OCI-LY7 (cell line): ENCODE results near the gene CHRM5. TPM values are rescaled to one million over a fixed set of nuclear protein-coding genes. Genes with fewer than 3 reads are reported as not detected.
"Not testable (repeated sequence)": the region's sequence is repeated elsewhere in the genome, so short reads cannot be mapped to it uniquely, and the experiment has no call there.

Source experiments
- BruUV-seq: library from RNA; stranded (reverse); fragments of 400-500 nt; replicated peaks from 2 replicates; lab custom pipeline; 2021; lab: Mats Ljungman, UMichigan
- CTCF ChIA-PET: fragments of 300-600 bp; sonication (Branson Sonifier 250); formaldehyde crosslinking; loops from one replicate; lab custom pipeline; 2022; ENCODE audit warnings: antibody characterized with exemption; ENCODE audit not compliant: unreplicated experiment; lab: Charles Lee
- POLR2A ChIA-PET: fragments of 300-600 bp; sonication (Branson Sonifier 250); formaldehyde crosslinking; loops from one replicate; lab custom pipeline; 2022; ENCODE audit warnings: antibody characterized with exemption; lab: Charles Lee
- DNase-seq: peaks from one replicate; pipeline ENCODE4 v3.0.0-alpha.2; 2015; ENCODE audit warnings: low spot score
- H2AFZ ChIP-seq: fragments of 200-600 bp; sonication (generic), shearing (Covaris generic); 2 replicates; pipeline ENCODE4 v1.6.1; 2014; ENCODE audit warnings: mild to moderate bottlenecking, antibody characterized with exemption, low read length, moderate library complexity
- H3K27ac ChIP-seq: fragments of 200-600 bp; sonication (generic); 2 replicates; pipeline ENCODE4 v1.5.1; 2014; ENCODE audit warnings: mixed run types, low read depth, mild to moderate bottlenecking, moderate library complexity, low read length, inconsistent platforms; ENCODE audit not compliant: poor library complexity, severe bottlenecking
- H3K36me3 ChIP-seq: fragments of 200-600 bp; sonication (generic); 2 replicates; pipeline ENCODE4 v1.6.1; 2014; ENCODE audit warnings: mild to moderate bottlenecking, antibody characterized with exemption, low read length, moderate library complexity, mixed read lengths; ENCODE audit not compliant: insufficient read depth
- H3K4me1 ChIP-seq: fragments of 200-600 bp; sonication (generic); 2 replicates; pipeline ENCODE4 v1.5.1; 2014; ENCODE audit warnings: mild to moderate bottlenecking, low read length; ENCODE audit not compliant: insufficient read depth, poor library complexity, severe bottlenecking
- H3K4me2 ChIP-seq: fragments of 200-600 bp; sonication (generic); 2 replicates; pipeline ENCODE4 v1.6.1; 2014; ENCODE audit warnings: mild to moderate bottlenecking, low read length
- H3K4me3 ChIP-seq: fragments of 200-600 bp; sonication (generic); 2 replicates; pipeline ENCODE4 v1.5.1; 2014; ENCODE audit warnings: mild to moderate bottlenecking, low read depth, low read length; ENCODE audit not compliant: poor library complexity, severe bottlenecking
- H3K79me2 ChIP-seq: fragments of 200-600 bp; sonication (generic); 2 replicates; pipeline ENCODE4 v1.6.1; 2016; ENCODE audit warnings: low read depth, mild to moderate bottlenecking, low read length, moderate library complexity, mixed read lengths; ENCODE audit not compliant: insufficient read depth
- H3K9me2 ChIP-seq: fragments of 200-600 bp; sonication (generic); 2 replicates; pipeline ENCODE4 v1.6.1; 2016; ENCODE audit warnings: mild to moderate bottlenecking, low read length, mixed read lengths; ENCODE audit not compliant: insufficient read depth
- H3K9me3 ChIP-seq: fragments of 200-600 bp; sonication (generic); 2 replicates; pipeline ENCODE4 v1.6.1; 2014; ENCODE audit warnings: mild to moderate bottlenecking, mixed run types, low read length, mixed read lengths
- H4K20me1 ChIP-seq: fragments of 200-600 bp; sonication (generic); 2 replicates; pipeline ENCODE4 v1.6.1; 2014; ENCODE audit warnings: mild to moderate bottlenecking, antibody characterized with exemption, low read length, moderate library complexity, mixed read lengths; ENCODE audit not compliant: insufficient read depth
- EZH2phosphoT487 ChIP-seq: fragments of 200-600 bp; sonication (generic); IDR thresholded peaks from 2 replicates; pipeline ENCODE4 v1.6.1; 2018; ENCODE audit warnings: low read depth, borderline replicate concordance, mild to moderate bottlenecking, mixed run types, antibody characterized with exemption, low read length, moderate library complexity, mixed read lengths
- intact Hi-C: fragments of 100-400 bp; cut with micrococcal nuclease; formaldehyde crosslinking; loops from one replicate; pipeline ENCODE4 v1.10.0; 2022; ENCODE audit not compliant: unreplicated experiment
- total RNA-seq, 2 experiments: library from RNA; depleted of rRNA in 1 of 2; stranded (reverse); fragments of >200 nt in 1 of 2; shearing (Covaris generic) in 1 of 2; gene quantifications; 2 replicates each; pipeline ENCODE4 v1.2.3, GENCODE V29; 2014 to 2022
- TF ChIP-seq, protein P1 (sequence below): fragments of 200-600 bp; sonication (generic); conservative IDR thresholded peaks from 2 replicates; pipeline ENCODE4 v1.5.1; 2014; ENCODE audit warnings: mild to moderate bottlenecking, antibody characterized with exemption, low read length, moderate library complexity, mixed read lengths

The CHRM5 gene
- total RNA-seq, 2 experiments from 2014 or later, result not detected

DNA sequence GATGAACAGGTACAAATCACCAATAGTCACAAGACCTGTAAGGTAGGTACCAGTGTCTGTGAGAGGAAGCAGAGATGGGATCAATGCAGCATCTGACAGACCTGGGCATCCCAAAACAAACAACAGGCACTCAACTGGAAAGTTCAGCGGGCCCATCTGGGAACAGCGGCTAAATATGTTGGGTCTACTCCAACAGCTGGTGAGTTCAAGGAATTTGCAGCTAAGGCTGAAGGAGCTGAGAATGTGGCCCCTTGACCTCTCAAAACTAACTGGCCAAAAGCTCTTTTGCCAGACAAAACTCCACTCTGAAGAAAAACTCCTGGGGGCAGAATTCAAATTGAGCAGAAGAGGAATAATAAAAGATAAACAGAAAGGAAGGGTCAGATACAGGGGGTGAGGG lies 46.3 kb downstream of the CHRM5 start:
- CTCF ChIA-PET, result no interaction called here
- no peak for TF ChIP-seq EZH2phosphoT487
- TF ChIP-seq, protein P1, sequence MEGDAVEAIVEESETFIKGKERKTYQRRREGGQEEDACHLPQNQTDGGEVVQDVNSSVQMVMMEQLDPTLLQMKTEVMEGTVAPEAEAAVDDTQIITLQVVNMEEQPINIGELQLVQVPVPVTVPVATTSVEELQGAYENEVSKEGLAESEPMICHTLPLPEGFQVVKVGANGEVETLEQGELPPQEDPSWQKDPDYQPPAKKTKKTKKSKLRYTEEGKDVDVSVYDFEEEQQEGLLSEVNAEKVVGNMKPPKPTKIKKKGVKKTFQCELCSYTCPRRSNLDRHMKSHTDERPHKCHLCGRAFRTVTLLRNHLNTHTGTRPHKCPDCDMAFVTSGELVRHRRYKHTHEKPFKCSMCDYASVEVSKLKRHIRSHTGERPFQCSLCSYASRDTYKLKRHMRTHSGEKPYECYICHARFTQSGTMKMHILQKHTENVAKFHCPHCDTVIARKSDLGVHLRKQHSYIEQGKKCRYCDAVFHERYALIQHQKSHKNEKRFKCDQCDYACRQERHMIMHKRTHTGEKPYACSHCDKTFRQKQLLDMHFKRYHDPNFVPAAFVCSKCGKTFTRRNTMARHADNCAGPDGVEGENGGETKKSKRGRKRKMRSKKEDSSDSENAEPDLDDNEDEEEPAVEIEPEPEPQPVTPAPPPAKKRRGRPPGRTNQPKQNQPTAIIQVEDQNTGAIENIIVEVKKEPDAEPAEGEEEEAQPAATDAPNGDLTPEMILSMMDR, result no peak

DNA sequence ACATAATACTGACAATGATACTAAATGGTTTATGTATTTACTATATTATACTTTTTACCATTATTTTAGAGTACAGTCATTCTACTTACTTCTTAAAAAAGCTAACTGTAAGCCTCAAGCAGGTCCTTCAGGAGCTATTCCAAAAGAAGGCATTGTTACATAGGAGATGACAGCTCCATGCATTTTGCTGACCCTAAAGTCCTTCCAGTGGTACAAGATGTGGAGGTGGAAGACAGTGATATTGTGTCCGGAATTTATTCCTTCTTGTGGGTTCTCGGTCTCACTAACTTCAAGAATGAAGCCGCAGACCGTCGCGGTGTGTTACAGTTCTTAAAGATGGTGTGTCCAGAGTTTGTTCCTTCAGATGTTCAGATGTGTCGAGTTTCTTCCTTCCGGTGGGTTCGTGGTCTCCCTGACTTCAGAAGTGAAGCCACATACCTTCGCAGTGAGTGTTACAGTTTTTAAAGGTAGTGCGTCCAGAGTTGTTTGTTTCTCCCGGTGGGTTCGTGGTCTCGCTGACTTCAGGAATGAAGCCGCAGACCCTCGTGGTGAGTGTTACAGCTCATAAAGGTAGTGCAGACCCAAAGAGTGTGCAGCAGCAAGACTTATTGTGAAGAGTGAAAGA lies 49.8 kb downstream of the CHRM5 start:
- Histone ChIP-seq H3K4me3 (no peak overlapping the region), H3K4me2 (no peak overlapping the region), H3K4me1 (no peaks in the 10 kb centered on the region), H4K20me1 (no peaks in the 10 kb centered on the region), H3K27ac (no peak overlapping the region), H3K79me2 (no peaks in the 10 kb centered on the region), H3K9me2 (no peaks in the 10 kb centered on the region), H2AFZ (no peak overlapping the region), H3K9me3 (no peaks in the 10 kb centered on the region), H3K36me3 (no peaks in the 10 kb centered on the region)
- TF ChIP-seq EZH2phosphoT487, result no peak
- TF ChIP-seq, protein P1, result no peak
- POLR2A ChIA-PET, result interaction anchor here (0.6 to 0.9 kb wide), 5 partner anchors 11 to 255 kb away, joined by 3 to 5 read pairs (median 4); no protein-coding TSS in a partner anchor
- intact Hi-C loops, result no loop called here
- CTCF ChIA-PET, result no interaction called here
- BruUV-seq, result no TSS peak
- no peak for DNase-seq

More for the DNA sequence above, 46.3 kb downstream of the CHRM5 start:
- Histone ChIP-seq H3K27ac (no peak overlapping the region), H3K36me3 (no peaks in the 10 kb centered on the region), H3K4me2 (no peak overlapping the region), H3K79me2 (no peaks in the 10 kb centered on the region), H3K4me3 (no peak overlapping the region), H3K4me1 (no peaks in the 10 kb centered on the region), H3K9me2 (no peaks in the 10 kb centered on the region), H4K20me1 (no peaks in the 10 kb centered on the region), H3K9me3 (no peaks in the 10 kb centered on the region), H2AFZ (no peak overlapping the region)
- intact Hi-C loops, result no loop called here
- POLR2A ChIA-PET, result no interaction called here
- no TSS peak for BruUV-seq
- no peak for DNase-seq

DNA sequence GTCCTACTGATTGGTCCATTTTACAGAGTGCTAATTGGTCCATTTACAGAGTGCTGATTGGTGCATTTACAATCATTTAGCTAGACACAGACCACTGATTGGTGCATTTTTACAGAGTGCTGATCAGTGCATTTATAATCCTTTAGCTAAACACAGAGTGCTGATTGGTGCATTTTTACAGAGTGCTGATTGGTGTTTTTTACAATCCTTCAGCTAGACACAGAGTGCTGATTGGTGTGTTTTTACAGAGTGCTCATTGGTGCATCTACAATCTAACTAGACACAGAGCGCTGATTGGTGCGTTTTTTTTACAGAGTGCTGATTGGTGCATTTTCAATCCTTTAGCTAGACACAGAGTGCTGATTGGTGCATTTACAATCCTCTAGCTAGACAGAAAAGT lies 50.4 kb downstream of the CHRM5 start:
- intact Hi-C loops, H3K4me2 ChIP-seq, H3K4me3 ChIP-seq, H3K4me1 ChIP-seq, BruUV-seq, DNase-seq, H3K79me2 ChIP-seq, H2AFZ ChIP-seq, H3K9me3 ChIP-seq, H4K20me1 ChIP-seq, CTCF ChIA-PET, H3K36me3 ChIP-seq, H3K9me2 ChIP-seq, H3K27ac ChIP-seq: not testable (repeated sequence)
- POLR2A ChIA-PET, result interaction anchor here (0.6 to 0.9 kb wide), 4 partner anchors 9 to 131 kb away, joined by 3 to 6 read pairs (median 4); no protein-coding TSS in a partner anchor
